DOHH2 (cell line): ENCODE results near the gene ATP9B.

Experiments used
- EZH2phosphoT487 ChIP-seq: fragments of 200-600 bp; sonication (generic); IDR thresholded peaks from 2 replicates; pipeline ENCODE4 v1.6.1; 2017; ENCODE audit warnings: borderline replicate concordance, mild to moderate bottlenecking, antibody characterized with exemption, low read length, moderate library complexity, mixed read lengths
- TF ChIP-seq, protein P1 (sequence below): fragments of 200-600 bp; sonication (generic); IDR thresholded peaks from one replicate; pipeline ENCODE4 v1.5.1; 2014; ENCODE audit warnings: antibody characterized with exemption, mild to moderate bottlenecking, low read depth, low read length; ENCODE audit not compliant: poor library complexity, severe bottlenecking

DNA sequence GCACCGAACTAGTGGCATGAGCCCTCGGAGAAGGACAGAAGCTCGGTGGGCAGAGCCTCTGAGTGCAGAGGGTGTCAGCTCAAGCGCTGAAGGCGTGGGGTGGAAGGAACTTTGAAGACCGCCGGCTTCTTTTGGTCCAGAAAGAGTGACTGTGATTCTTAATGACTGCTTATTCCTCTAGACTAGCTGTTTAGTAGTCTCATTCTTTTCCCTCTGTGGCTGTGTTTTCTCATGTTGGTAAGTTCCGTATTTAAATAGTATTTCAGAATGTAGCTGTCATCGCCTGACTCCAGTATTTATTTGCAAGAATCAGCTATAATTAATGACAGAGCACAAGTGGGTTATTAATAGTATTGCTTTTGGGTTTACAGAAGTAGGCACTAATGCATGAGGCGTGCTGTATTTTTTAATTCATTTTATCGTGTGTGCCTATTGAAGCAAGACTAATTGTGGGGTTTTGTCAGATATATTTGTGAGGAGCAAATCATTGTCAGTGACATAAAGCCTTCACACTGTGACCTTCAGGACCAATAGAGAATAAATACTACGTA, 245.7 kb downstream of the ATP9B start:
- TF ChIP-seq, protein P1, sequence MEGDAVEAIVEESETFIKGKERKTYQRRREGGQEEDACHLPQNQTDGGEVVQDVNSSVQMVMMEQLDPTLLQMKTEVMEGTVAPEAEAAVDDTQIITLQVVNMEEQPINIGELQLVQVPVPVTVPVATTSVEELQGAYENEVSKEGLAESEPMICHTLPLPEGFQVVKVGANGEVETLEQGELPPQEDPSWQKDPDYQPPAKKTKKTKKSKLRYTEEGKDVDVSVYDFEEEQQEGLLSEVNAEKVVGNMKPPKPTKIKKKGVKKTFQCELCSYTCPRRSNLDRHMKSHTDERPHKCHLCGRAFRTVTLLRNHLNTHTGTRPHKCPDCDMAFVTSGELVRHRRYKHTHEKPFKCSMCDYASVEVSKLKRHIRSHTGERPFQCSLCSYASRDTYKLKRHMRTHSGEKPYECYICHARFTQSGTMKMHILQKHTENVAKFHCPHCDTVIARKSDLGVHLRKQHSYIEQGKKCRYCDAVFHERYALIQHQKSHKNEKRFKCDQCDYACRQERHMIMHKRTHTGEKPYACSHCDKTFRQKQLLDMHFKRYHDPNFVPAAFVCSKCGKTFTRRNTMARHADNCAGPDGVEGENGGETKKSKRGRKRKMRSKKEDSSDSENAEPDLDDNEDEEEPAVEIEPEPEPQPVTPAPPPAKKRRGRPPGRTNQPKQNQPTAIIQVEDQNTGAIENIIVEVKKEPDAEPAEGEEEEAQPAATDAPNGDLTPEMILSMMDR = no peak
- TF ChIP-seq EZH2phosphoT487 = no peak
